Bladder microvascular endothelial cell (primary cell): Measurements from ENCODE around the gene OR10H1. TPM values are rescaled to one million over a fixed set of nuclear protein-coding genes. Genes with fewer than 3 reads are reported as not detected.

Experiments used
- total RNA-seq: library from RNA; depleted of rRNA; stranded (reverse); fragments of >200 nt; gene quantifications from 2 replicates; pipeline ENCODE4 v1.2.3, GENCODE V29; 2014

The OR10H1 gene
- not detected in 2 replicates for total RNA-seq

GRCh38 chr19:15815306-15815705, at the start of gene OR10H1:
Gene OR10H1 (minus strand): TSS chr19:15815664. CDS start chr19:15808037, 7,627 bp downstream.

GRCh38 chr19:15787611-15788155, 27.8 kb downstream of the OR10H1 start, which contains the start of gene OR10H5:
Gene OR10H5 (plus strand): TSS chr19:15787661. CDS start chr19:15794049, 6,388 bp downstream.

Other genes with a start within 250 kb of the OR10H1 start
- not detected in 2 replicates for gene CYP4F8, start 200.4 kb downstream of the OR10H1 start, total RNA-seq
- gene CYP4F3, start 174.8 kb downstream of the OR10H1 start, total RNA-seq = not detected in 2 replicates
- gene CYP4F12, start 142.6 kb downstream of the OR10H1 start, total RNA-seq = not detected in 2 replicates
- gene OR10H2, start 87.6 kb downstream of the OR10H1 start, total RNA-seq = not detected in 2 replicates
- gene OR10H3, start 77.7 kb downstream of the OR10H1 start, total RNA-seq = not detected in 2 replicates
- not detected in 2 replicates for gene OR10H5, start 28.0 kb downstream of the OR10H1 start, total RNA-seq
- under 0.01 TPM in 1 of 2 replicates, not detected in the other for gene CYP4F2, start 82.4 kb upstream of the OR10H1 start, total RNA-seq
- not detected in 2 replicates for gene CYP4F11, start 118.9 kb upstream of the OR10H1 start, total RNA-seq
- not detected in 2 replicates for gene OR10H4, start 133.3 kb upstream of the OR10H1 start, total RNA-seq